Stimulated activated naive B cell treated with anti-CD40 and anti-IgM and Interleukin-4, amounts not matched to agents 10 μg/mL and 1 μg/mL and 100 μg/mL, for 72 hours (primary cell): Measurements from ENCODE around the gene TJP2.
A peak's percentile ranks its signal among the peaks of the same experiment; 100 is the strongest.

Source experiments
- ATAC-seq, 2 donors: fragments of 150-1000 bp; cut with Tn5 transposase; replicated peaks; 2 replicates each; pipeline ENCODE4 v1.10.0; 2021; ENCODE audit warnings: moderate library complexity in 1 of 2
- DNase-seq: peaks from one replicate; pipeline ENCODE4 v3.0.0; 2021
- H3K27ac Mint-ChIP-seq: one replicate; pipeline ENCODE4 v1.8.0; 2022; ENCODE audit warnings: mild to moderate bottlenecking, mixed read lengths
- H3K27me3 Mint-ChIP-seq, 2 donors: one replicate each; pipeline ENCODE4 v1.8.0; 2022; ENCODE audit warnings: mixed read lengths in 2 of 2
- H3K36me3 Mint-ChIP-seq, 2 donors: one replicate each; pipeline ENCODE4 v1.8.0; 2022; ENCODE audit warnings: mixed read lengths in 2 of 2, mild to moderate bottlenecking in 1 of 2
- H3K4me1 Mint-ChIP-seq, 2 donors: one replicate each; pipeline ENCODE4 v1.8.0; 2022; ENCODE audit warnings: mixed read lengths in 2 of 2, mild to moderate bottlenecking in 1 of 2
- H3K4me3 Mint-ChIP-seq, 2 donors: one replicate each; pipeline ENCODE4 v1.8.0; 2022; ENCODE audit warnings: mild to moderate bottlenecking in 2 of 2, mixed read lengths in 2 of 2, moderate library complexity in 1 of 2
- H3K9me3 Mint-ChIP-seq, 2 donors: one replicate each; pipeline ENCODE4 v1.8.0; 2022; ENCODE audit warnings: mixed read lengths in 2 of 2, mild to moderate bottlenecking in 1 of 2

Gene TJP2

DNA sequence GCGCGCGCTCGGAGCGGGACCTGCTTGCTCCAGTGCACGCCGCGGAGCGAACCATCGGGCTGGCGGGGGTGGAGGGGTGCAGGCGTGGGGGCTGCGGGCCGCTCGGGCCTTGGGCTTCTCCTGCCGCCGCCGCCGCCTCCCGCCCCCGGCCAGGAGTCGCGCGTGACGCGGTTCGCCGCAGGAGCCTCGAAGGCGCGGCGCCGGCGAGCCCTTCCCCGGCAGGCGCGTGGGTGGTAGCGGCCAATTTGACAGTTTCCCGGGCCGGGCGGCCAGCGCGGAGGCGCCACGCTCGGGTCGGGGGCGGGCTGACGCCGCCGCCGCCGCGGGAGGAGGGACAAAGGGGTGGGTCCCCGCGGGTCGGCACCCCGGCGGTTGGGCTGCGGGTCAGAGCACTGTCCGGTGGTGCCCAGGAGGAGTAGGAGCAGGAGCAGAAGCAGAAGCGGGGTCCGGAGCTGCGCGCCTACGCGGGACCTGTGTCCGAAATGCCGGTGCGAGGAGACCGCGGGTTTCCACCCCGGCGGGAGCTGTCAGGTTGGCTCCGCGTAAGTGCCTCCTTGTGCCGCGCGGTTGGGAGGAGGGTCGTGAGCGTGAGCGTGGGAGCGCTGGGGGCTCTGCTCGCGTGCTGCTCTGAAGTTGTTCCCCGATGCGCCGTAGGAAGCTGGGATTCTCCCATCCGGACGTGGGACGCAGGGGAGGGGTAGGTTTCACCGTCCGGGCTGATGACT, at the start of gene TJP2:
Gene TJP2, plus strand, starts transcription at position 387 of the 725 bp plus-strand sequence. Its CDS starts 96 bp downstream, at position 483.
- Mint-ChIP-seq H3K27me3 (peaks cover 11 to 24% of the 10 kb centered on the region in 2 donors), H3K27ac (peak within 1 kb of the TSS; percentile 95)
- DNase-seq: peak; percentile 39

DNA sequence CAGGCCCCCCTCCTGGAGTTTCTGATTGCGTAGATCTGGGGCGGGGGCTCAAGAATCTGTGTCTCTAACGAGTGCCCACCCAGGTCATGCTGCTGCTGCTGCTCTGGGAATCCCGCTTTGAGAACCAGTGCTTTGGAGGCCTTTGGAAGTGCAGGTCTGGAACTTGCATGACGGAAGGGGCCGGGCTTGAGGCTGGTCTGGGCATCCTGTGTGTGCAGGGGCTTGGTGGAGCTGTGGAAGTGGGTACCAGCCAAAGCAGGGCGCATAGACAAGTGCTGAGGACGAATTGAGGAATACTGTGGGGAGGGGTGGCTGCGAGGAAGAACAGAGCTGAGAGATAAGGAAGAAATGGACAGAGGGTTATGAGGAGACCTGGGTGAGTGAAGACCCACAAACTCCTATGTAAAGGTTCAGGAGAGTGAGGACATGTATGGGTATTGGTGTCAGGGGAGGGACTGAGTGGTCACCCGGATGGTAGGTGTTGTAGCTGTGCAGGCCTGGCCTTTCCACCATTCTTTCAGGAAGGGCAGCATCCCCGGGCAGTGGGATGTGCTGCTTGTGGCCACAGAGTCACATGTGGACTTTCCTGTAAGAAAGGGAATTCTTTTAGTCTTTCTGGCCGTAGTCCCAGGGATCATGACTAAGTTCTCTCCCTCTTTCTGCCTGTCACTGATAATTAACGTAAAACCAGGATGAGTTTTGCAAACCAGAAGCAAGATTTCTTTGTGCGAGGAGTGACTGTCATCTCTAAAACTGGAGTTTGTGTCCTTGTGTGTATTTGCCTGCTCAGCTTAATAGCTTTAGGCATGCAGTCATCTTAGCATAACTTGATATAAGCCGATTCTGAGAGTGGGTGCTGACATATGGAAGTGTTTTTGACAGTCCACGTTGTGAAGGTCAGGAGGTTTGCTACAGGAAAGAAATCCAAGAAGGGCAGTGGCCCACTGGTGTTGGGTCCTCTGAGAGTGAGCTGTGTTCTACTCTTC, 43.3 kb upstream of the TJP2 start:
- no peak for ATAC-seq
- Mint-ChIP-seq H3K27me3 (no peaks in the 10 kb centered on the region), H3K9me3 (no peaks in the 10 kb centered on the region), H3K4me3 (no peak overlapping the region), H3K36me3 (no peaks in the 10 kb centered on the region), H3K4me1 (no peaks in the 10 kb centered on the region), H3K27ac (no peak overlapping the region)
- no peak for DNase-seq

More for the DNA sequence above, at the start of gene TJP2:
- Mint-ChIP-seq H3K4me3 (peak within 1 kb of the TSS; percentile 86 to 91), H3K36me3 (no peaks in the 10 kb centered on the region), H3K4me1 (peaks cover 30 to 33% of the 10 kb centered on the region in 2 donors), H3K9me3 (no peaks in the 10 kb centered on the region)
- ATAC-seq: peak; percentile 13 to 31

DNA sequence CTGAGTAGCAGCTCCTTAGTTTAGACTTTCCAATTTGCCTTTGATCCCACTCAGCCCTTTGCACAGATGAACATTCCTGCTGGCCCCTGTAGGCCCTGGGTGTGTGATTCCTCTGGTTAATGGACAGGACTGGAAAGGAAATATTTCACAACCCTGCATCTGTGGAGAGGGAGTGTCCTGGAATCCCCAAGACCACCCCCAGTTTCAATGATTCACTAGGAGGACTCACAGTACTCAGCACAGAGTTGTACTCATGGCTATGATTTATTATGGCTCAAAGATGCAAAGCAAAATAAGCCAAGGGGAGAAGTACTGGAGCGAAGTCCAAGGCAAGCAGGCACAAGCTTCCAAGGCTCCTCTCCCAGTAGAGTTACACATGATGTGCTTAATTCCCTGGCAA, 42.4 kb upstream of the TJP2 start:
- ATAC-seq (no peak), DNase-seq (no peak)
- H3K9me3 Mint-ChIP-seq: no peaks in the 10 kb centered on the region
- no peaks in the 10 kb centered on the region for H3K36me3 Mint-ChIP-seq
- H3K27me3 Mint-ChIP-seq: no peaks in the 10 kb centered on the region
- no peak overlapping the region for H3K4me3 Mint-ChIP-seq
- no peak overlapping the region for H3K27ac Mint-ChIP-seq
- no peaks in the 10 kb centered on the region for H3K4me1 Mint-ChIP-seq

DNA sequence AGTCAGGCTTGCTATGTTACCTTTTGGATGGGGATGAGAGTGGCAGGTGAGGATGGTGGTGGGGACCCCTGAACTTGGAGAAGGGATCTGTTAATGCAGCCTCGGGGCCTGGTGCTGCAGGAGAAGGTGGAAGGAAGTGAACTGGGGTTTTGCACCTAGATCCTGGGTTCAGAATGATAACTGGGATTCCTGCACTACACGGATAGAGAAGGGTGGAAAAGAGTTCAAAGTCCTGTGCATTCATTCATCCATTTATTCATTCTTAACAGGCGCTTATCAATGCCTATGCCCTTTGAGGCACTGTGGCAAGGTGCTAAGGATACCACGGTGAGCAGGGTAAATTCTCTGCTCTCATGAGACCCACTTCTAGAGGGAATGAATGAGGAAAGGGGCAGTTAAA, 41.7 kb upstream of the TJP2 start:
- no peaks in the 10 kb centered on the region for H3K27me3 Mint-ChIP-seq
- no peak overlapping the region for H3K27ac Mint-ChIP-seq
- ATAC-seq (no peak), DNase-seq (no peak)
- no peak overlapping the region for H3K4me3 Mint-ChIP-seq
- H3K9me3 Mint-ChIP-seq: no peaks in the 10 kb centered on the region
- no peaks in the 10 kb centered on the region for H3K4me1 Mint-ChIP-seq
- no peaks in the 10 kb centered on the region for H3K36me3 Mint-ChIP-seq

DNA sequence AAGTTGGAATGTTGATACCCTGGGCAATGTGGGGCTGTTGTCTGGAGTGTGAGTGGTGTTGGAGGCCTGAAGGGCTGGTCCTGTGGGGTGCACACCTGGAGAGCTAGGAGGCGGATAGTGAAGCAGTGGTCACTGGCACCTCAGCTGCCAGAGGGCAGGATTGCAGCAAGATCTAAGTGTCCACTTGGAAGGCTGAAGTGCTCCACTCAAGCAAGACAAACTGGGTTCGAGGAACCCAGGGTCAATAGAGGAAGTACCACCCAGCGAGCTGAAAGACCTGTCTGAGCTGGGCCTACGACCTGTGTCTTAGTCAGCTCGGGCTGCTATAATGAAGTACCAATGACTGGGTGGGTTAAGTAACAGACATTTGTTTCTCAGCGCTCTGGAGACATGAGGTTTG, 39.7 kb upstream of the TJP2 start:
- no peak for DNase-seq
- H3K27me3 Mint-ChIP-seq: no peaks in the 10 kb centered on the region
- H3K27ac Mint-ChIP-seq: no peak overlapping the region
- H3K36me3 Mint-ChIP-seq: no peaks in the 10 kb centered on the region
- ATAC-seq: no peak
- no peak overlapping the region for H3K4me3 Mint-ChIP-seq
- H3K4me1 Mint-ChIP-seq: no peaks in the 10 kb centered on the region
- H3K9me3 Mint-ChIP-seq: no peaks in the 10 kb centered on the region

DNA sequence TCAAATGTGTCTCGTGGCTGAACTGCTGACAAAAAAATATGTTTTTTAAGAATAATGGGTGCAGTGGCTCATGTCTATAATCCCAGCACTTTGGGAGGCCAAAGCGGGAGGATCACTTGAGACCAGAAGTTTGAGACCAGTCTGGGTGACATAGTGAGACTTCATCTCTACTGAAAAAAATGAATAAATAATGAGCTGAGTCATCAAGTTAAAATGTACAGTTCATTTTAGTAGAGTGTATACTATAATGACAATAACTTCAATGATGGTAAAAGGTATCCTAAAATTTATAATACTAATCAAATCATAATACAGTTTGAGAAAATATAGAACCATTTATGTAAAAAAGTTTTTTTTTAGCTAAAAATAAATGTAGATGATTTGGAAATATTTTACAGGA, 37.9 kb upstream of the TJP2 start:
- Mint-ChIP-seq H3K9me3 (no peaks in the 10 kb centered on the region), H3K36me3 (no peaks in the 10 kb centered on the region)

DNA sequence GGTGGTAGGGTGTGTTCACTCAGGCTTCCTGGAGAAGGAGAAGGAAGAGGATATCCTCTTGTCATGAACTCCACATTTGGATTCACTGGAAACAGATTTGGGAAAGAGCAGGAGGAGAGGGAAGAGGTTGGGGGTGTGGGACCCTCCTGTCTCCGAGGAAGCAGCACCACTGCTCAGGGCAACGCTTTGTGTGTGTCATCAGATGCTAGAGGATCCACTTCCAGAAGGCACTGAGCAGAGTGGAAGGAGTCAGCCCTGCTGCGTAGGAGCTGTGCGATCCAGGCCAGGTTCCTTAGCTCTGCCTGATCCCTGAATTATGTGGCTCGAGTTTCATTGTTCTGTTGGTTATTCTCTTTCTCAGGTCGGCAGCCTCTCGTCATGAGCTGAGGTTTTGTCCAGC, 37.3 kb upstream of the TJP2 start:
- H3K4me3 Mint-ChIP-seq: no peak overlapping the region
- no peaks in the 10 kb centered on the region for H3K9me3 Mint-ChIP-seq
- H3K36me3 Mint-ChIP-seq: no peaks in the 10 kb centered on the region
- no peaks in the 10 kb centered on the region for H3K27me3 Mint-ChIP-seq
- no peak for DNase-seq
- no peak for ATAC-seq
- peaks cover 0 to 1% of the 10 kb centered on the region in 2 donors for H3K4me1 Mint-ChIP-seq
- H3K27ac Mint-ChIP-seq: no peak overlapping the region

More for the DNA sequence above, 37.9 kb upstream of the TJP2 start:
- Mint-ChIP-seq H3K4me1 (no peaks in the 10 kb centered on the region), H3K27me3 (no peaks in the 10 kb centered on the region), H3K27ac (no peak overlapping the region), H3K4me3 (no peak overlapping the region)
- DNase-seq (no peak), ATAC-seq (no peak)

DNA sequence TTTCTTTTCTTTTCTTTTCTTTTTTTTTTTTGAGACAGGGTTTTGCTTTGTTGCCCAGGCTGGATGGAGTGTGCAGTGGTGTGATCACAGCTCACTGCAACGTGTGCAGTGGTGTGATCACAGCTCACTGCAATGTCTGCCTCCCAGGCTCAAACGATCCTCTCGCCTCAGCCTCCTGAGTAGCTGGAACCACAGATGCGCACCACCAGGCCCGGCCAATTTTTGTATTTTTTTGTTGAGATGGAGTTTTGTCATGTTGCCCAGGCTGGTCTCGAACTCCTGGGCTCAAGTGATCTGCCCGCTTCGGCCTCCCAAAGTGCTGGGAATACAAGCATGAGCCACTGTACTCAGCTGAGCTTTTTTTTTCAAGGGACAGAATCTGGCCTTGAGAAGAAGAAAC, 36.8 kb upstream of the TJP2 start:
- Mint-ChIP-seq H3K9me3 (no peaks in the 10 kb centered on the region), H3K4me1 (peaks cover 4 to 6% of the 10 kb centered on the region in 2 donors), H3K4me3 (no peak overlapping the region), H3K27me3 (no peaks in the 10 kb centered on the region), H3K36me3 (no peaks in the 10 kb centered on the region), H3K27ac (no peak overlapping the region)
- ATAC-seq: no peak
- no peak for DNase-seq

DNA sequence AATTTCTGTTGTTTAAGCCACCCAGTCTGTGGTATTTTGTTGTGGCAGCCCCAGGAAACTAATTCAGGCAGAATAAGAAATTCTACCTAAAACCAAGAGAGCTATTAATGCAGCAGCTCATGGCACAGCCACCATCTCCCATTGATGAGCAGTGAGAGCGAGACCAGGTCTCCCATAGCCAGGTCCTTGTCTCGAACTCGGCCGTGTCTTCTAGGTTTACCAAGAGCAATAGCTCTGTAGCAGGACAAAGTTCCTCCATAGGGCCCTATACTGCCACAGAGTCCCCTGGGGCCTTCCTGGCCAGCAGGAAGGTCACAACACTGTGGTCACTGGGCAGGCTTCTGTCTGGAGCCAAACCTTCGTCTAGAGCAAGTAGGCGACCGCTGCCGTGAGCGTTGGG, 34.5 kb upstream of the TJP2 start:
- ATAC-seq: no peak

DNA sequence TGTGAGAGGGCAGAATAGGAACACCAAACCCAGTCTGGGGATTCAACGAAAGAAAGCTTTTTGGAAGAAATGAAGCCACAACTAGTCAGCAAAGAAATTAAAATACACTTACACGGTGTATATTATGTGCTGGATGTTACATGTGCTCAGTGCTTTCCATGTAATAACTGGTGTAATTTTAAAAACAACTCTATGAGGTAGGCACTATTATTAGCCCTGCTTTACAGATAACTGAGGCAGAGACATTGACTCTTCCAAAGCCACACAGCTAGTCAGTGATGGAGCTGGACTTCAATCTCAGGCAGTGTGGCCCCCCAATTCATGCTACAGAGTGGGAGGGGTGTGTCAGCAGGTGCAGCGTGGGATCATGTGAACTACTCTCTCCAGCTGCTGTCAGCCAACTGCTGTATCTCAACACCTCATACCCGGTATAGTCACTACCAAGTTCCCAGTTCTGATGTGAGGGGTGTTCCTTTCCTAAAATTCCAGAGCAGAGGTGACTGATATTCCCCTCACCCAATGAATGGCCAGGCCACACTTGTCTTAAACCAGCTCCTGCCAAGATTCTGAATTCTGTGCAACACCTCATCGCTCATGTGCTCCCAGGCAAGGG, 33.8 kb upstream of the TJP2 start:
- Mint-ChIP-seq H3K27ac (no peak overlapping the region), H3K36me3 (no peaks in the 10 kb centered on the region), H3K9me3 (no peaks in the 10 kb centered on the region), H3K27me3 (no peaks in the 10 kb centered on the region), H3K4me1 (peaks cover 5 to 6% of the 10 kb centered on the region in 2 donors), H3K4me3 (no peak overlapping the region)
- ATAC-seq (no peak), DNase-seq (no peak)

More for the DNA sequence above, 34.5 kb upstream of the TJP2 start:
- Mint-ChIP-seq H3K9me3 (no peaks in the 10 kb centered on the region), H3K4me3 (no peak overlapping the region), H3K4me1 (peaks cover 5 to 6% of the 10 kb centered on the region in 2 donors), H3K27me3 (no peaks in the 10 kb centered on the region), H3K36me3 (no peaks in the 10 kb centered on the region), H3K27ac (no peak overlapping the region)
- no peak for DNase-seq

DNA sequence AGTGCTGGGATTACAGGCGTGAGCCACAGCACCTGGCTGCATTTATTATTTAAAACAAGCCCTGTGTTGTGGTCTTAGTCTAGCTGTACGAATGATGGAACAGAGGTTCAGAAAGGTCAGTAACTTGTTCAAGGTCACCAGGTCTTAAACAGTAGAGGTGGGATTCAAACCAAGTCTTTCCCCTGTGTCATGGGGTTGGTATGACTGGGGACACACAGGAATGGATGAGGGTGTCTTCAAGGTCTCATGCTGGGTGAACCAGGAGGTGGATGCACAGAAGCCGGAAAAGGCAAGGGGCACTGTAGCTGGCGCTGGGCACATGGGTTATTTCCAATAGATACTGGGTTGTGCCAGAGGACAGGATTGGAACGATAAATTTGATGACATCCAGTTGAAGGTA, 32.2 kb upstream of the TJP2 start:
- no peak overlapping the region for H3K4me3 Mint-ChIP-seq
- H3K27ac Mint-ChIP-seq: no peak overlapping the region
- H3K9me3 Mint-ChIP-seq: no peaks in the 10 kb centered on the region
- DNase-seq (no peak), ATAC-seq (no peak)
- H3K27me3 Mint-ChIP-seq: no peaks in the 10 kb centered on the region
- peaks cover 5 to 6% of the 10 kb centered on the region in 2 donors for H3K4me1 Mint-ChIP-seq
- no peaks in the 10 kb centered on the region for H3K36me3 Mint-ChIP-seq

DNA sequence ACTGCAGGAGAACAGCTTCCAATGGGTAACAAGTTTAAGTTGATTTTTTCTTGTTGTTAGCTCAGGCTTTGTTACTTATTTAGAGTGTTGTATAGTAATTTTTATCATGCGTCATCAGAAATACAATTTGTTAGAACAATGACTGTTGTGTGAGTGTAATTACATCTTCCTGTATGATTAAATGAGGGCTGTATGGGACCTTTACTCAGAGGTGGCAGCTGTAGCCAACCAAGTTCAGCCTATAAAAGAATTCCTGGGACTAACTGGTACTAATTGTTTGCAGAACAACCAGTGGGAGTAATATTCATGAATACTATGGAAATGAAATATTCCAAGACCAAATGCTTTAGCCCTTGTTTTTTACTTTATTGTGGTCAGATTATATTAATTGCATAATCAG, 30.8 kb upstream of the TJP2 start:
- no peaks in the 10 kb centered on the region for H3K9me3 Mint-ChIP-seq
- H3K27ac Mint-ChIP-seq: no peak overlapping the region
- DNase-seq (no peak), ATAC-seq (no peak)
- no peak overlapping the region for H3K4me3 Mint-ChIP-seq
- H3K27me3 Mint-ChIP-seq: no peaks in the 10 kb centered on the region
- H3K36me3 Mint-ChIP-seq: no peaks in the 10 kb centered on the region
- peaks cover 5 to 6% of the 10 kb centered on the region in 2 donors for H3K4me1 Mint-ChIP-seq

DNA sequence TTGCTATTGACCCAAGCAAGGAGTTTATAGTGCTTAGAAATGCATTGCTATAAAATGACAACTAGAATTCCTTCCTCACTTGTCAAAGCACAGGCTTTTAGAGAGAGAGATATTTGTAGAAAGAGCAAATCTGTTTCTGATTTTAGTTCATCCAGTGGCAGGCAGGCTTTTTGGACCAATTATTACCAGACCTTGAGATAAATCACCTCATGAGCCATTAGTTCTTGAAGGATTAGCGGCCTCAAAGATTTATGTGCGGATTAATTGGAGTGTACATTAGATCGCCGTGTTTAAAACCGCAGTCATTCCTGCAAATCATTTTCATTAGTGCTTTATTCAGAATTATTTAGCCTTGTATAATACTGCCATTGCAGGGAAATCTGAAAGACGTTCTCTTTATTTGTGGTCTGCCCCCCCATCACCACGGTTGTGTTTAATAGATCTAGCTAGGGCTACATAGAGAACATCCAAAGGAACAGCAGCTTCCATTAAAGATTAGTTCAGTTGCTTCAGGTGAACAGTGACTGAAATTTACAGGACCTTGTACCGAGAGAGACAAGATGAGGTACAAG, 28.8 kb upstream of the TJP2 start:
- H3K27me3 Mint-ChIP-seq: no peaks in the 10 kb centered on the region
- no peak overlapping the region for H3K4me3 Mint-ChIP-seq
- ATAC-seq: no peak
- H3K9me3 Mint-ChIP-seq: no peaks in the 10 kb centered on the region
- H3K27ac Mint-ChIP-seq: no peak overlapping the region
- no peak for DNase-seq
- H3K36me3 Mint-ChIP-seq: no peaks in the 10 kb centered on the region
- H3K4me1 Mint-ChIP-seq: peaks cover 5 to 6% of the 10 kb centered on the region in 2 donors
